C1 segment of cervical spinal cord (tissue), 14 donors: Measurements from ENCODE around the gene ATF6.
A peak's percentile ranks its signal among the peaks of the same experiment; 100 is the strongest.
"Not testable (repeated sequence)": the region's sequence is repeated elsewhere in the genome, so short reads cannot be mapped to it uniquely, and the experiment has no call there.

ENCODE experiments used
- DNase-seq, 14 donors: peaks; one replicate each; lab custom pipeline; 2025; lab: John Stamatoyannopoulos, UW

ATF6 gene

DNA sequence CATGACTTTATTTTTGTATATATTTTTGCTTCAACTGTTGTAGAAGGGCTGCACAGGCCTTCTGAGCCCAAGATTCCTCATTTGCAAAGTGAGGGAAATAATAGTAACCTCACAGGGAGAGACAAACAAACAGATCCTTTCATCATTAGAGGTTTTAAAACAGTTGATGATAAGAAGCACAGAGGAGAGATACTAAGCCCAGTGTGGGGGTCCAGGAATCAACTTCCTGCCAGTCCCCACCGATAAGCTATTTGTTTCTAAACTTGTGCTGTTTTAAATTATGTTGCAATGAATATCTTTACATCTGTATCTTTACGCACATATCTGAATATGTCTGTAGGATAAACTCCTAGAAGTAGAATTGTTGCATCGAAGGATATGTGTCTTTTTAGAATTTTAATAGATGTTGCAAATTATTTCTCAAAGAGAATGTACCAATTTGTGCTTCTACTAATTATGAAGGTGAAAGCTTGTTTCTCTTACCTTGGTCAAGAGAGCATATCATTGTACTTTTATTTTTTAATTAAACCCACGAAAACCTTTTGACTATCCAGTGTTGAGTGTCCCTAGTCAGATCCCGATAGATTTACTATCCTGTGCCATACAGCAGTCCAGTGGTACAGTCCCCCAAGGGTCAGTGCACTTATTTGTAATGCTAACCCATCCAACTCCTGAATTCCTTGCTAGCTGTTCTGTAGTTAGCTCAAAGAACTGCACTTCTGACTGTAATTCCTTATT is 34.0 kb upstream of the ATF6 start:
- no peak for DNase-seq

- no peak for DNase-seq
These were observed 32.6 kb upstream of the ATF6 start for GRCh38 chr1:161733526-161733925.

DNA sequence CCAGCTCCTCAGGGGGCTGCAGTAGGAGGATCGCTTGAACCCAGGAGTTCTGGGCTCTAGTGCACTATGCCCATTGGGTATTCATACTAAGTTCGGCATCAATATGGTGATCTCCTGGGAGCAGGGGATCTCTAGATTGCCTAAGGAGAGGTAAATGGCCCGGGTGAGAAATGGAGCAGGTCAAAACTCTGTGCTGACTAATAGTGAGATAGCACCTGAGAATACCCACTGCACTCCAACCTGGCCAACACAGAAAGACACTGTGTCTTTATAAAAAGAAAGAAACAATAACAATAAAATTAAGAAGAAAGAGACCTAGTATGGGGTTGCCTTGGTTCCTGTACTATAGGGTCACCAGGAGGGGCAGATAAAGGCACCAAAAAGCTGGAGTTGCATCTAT is 30.3 kb upstream of the ATF6 start:
- no peak for DNase-seq

DNA sequence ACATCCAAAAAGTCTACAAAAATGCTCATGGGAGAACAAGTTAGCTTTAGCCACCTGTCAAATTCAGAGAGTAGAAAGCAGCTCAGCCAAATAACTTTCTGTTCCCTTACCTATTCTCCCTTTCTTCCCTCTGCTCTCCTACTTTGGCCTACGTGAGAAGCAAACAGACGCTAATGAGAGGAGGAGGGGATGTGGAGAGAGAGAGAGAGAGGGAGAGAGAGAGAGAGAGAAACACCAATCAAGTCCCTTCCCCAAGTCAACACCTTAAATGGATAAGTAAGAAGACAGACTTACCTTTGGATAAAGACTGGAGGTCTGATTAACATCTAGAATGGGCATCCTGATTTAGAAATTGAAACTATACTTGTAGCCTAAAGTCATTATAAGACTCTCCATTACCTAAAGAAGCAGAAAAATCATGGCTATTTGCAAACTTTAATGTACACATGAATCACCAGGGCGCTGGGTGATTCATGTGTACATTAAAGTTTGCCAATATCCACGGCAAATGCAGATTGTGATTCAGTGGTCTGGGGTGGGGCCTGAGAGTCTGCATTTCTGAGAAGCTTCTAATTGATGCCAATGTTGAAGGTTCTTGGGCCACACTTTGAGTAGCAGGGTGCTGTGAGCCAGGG is 29.7 kb upstream of the ATF6 start:
- DNase-seq: no peak

DNA sequence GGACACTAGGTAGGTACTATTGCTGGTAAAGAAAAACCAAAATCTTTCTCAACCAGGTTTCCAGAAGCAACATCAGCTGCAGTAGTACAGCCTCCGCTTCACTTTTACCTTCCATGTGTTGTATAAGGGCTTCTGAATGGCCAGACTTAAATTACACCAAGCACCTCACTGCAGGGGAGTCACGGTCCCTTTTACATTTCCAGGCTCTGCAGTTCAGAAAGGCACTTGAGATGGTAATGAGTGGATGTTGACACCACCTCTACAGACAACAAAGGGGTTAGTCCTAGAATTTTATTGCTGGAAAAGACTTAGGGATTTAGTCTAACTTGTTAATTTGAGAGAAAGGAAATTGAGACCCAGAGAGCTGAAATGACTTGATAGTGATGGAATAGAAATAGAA is 28.5 kb upstream of the ATF6 start:
- DNase-seq: no peak

- peak in 6 of 14 donors; percentile 23 to 40 (median 34) for DNase-seq
These were observed 27.4 kb upstream of the ATF6 start for GRCh38 chr1:161738627-161739287.

DNA sequence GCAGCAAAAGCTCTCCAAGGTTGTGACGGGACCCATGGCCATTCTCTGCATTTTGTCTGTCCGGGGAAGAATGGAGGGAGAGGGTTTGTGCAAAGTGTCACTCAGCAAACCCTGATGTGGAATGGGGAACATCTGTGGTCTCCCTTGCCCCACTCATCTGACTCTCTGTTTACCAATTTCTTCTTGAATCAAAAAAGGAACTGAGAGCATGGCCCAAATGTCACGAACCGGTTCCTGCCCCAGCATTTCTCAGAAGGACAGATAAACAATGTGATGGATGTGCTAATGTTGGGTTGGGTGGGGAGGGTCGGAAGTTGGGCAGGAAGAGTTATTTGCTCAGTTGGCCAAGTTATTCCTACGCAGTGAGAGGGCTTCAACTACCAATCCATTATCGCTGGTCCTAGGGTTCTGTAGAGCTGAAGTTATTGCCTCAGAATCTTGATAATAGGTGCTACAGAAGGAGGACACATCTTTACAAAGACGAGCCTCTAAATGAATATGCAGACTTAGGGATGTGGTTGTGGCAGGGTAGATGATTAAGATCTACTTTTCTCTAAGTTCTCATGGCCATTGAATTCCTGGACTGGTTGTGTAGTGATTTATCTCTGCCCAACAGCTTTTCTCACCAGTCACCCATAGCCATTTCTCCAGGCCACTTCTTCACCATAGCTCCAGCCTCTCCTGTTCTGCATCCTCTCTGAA is 26.1 kb upstream of the ATF6 start:
- peak in 2 of 14 donors; percentile 15 to 21 for DNase-seq

DNA sequence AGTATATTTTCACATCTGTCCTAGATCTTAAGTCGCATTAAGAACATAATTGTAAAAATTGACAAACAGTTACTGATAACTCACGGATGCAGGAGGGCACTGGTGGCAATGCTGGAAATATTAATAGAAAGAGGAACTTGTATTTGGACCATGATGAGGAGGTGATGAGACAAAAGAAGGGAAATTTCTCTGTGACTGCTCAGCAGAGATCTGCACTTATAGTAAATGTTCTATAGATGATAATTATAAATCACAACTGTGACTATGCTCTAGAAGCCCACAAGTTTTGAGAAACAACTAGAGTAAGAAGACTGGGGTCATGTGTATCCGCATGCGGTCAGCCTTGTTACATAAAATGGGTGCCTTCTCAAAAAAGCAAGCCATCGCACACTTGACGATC is 25.2 kb upstream of the ATF6 start:
- DNase-seq: no peak

DNA sequence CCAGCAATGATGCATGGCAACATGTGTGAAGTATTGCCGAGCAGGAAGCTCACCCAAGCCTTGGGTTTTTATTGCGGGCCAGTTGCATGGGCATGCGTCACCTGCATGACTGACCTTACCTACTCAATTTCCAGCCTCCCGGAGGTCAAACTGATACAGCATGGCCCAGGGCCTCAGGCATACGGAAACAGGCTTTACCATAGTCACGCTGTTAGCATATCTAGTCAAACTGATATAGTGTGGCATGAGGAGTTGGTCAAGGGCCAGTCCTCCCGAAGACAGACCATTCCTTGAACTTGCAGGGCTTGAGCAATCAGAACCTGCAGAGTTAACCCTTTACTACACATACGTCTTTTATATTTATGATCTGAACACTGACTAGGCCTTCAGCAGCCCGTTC is 22.9 kb upstream of the ATF6 start:
- DNase-seq: no peak

- no peak for DNase-seq
These were observed 18.3 kb upstream of the ATF6 start for GRCh38 chr1:161747801-161748200.

DNA sequence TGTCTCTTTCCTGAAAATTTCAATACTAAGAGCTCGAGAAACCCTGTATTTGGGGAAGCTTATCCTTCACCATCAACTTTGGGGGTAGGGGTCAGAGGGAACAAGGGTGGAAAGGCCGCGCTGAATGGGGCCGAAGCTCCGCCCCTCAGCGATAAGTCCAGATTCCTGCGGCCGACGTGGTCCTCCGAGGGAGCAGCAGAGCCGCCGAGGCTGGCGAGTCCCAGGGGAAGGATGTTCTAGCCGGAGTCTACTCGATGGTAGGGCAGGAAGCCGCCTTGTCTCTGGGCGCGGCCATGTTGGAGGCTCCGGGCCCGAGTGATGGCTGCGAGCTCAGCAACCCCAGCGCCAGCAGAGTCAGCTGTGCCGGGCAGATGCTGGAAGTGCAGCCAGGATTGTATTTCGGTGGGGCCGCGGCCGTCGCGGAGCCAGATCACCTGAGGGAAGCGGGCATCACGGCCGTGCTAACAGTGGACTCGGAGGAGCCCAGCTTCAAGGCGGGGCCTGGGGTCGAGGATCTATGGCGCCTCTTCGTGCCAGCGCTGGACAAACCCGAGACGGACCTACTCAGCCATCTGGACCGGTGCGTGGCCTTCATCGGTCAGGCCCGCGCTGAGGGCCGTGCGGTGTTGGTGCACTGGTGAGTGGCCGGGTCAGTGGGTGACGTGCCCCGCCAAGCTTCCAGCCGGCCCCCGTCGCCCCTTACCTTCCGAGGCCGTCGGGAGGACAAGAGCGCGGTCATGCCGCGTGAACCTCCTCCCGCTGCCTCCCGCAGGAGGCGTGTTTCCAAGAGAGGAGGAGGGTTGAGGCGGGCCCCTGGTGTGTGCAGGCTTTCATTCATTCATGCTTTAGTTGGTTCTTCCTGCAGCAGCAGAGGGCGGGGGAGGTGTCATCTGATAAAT is 16.4 kb upstream of the ATF6 start, which contains the start of gene DUSP12:
Gene DUSP12, plus strand, starts transcription at position 278 of the 899 bp plus-strand sequence. Its CDS starts 16 bp downstream, at position 294.
- DNase-seq: peak; percentile 38 to 92 (median 84)

- no peak for DNase-seq
These were observed 2.5 kb upstream of the ATF6 start for GRCh38 chr1:161763522-161764098.

GRCh38 chr1:161768461-161768860 is 2.3 kb downstream of the ATF6 start:
- no peak for DNase-seq

DNA sequence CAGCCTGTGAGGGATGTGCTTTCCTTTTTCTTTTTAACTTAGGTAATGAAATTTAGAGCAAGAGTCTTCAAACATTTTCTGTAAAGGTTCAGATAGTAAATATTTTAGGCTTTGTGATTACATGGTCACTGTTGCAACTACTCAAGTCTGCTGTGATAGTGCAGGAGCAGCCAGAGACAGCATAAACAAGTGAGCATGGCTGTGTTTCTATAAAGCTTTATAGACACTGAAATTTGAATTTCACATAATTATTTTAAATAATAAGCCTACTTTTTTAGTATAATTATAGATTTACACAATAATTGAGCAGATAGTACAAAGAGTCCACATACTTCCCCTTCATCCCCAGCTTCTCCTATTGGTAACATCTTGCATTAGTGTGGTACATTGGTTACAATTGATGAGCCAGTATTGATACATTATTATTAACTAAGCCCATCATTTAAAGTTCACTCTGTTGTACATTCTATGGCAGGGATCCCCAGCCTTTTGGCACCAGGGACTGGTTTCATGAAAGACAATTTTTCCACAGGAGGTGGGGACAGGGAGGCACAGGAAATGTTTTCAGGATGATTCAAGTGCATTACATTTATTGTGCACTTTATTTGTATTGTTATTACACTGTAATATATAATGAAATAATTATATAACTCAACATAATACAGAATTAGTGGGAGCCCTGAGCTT is 3.0 kb downstream of the ATF6 start:
- DNase-seq: no peak

DNA sequence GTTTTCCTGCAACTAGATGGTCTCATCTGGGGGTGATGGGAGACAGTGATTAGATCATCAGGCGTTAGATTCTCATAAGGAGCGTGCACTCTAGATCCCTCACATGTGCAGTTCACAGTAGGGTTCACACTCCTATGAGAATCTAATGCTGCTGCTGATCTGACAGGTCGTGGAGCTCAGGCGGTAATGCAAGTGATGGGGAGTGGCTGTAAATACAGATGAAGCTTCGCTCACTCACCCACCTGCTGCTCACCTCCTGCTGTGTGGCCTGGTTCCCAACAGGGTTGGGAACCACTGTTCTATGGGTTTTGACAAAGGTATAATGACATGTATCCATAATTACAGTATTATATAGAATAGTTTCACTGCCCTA is 3.5 kb downstream of the ATF6 start:
- not testable (repeated sequence) for DNase-seq

GRCh38 chr1:161770250-161770649 is 4.1 kb downstream of the ATF6 start:
- no peak for DNase-seq

GRCh38 chr1:161771161-161771560 is 5.0 kb downstream of the ATF6 start:
- DNase-seq: no peak

DNA sequence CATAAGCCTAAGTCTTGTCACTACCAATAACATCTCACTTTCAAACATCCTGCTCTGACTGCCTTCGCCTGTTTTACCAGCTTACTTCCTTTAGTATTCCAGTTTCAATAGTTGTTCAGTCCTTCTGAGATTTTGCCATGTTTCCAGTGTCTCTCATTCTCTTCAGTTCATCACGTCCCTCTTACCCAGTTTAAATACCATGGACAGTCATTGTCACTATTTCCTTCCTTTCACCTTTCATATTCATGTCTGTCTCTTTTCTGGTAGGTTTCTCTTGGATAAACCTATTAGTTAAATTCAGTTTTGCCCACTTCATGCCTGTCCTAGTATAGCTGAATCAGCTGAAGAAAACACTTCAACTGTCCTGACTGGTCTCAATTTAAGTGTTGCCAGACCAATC is 5.9 kb downstream of the ATF6 start:
- DNase-seq: no peak

GRCh38 chr1:161772397-161772796 is 6.3 kb downstream of the ATF6 start:
- no peak for DNase-seq

DNA sequence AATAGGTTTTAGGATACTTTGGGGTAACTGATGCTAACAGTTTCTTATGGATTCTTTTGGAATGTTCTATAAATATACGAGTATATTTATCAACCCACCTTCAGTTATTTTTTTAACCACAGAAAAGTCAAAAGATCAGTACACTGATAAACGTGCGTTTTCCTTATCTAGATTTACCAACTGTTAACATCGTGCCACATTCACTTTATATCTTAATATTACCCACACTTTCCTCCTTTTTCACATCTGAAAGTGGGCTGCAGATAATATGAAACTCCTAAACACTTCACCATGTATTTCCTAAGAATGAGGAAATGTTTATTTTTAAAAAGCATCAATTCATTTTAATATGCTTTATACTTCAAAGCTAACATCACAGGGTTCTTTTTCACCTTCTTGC is 7.7 kb downstream of the ATF6 start:
- no peak for DNase-seq
